CD4-positive, alpha-beta T cell treated with Interferon alpha-2 for 1 hour (primary cell): ENCODE results near the gene ATP11A.
"Not testable (repeated sequence)": the region's sequence is repeated elsewhere in the genome, so short reads cannot be mapped to it uniquely, and the experiment has no call there.

Experiments
- DNase-seq, 2 donors: peaks; one replicate each; pipeline ENCODE4 v3.0.0-alpha.2; 2020 to 2022

Gene ATP11A

GRCh38 chr13:112843392-112844111 is 153.7 kb downstream of the ATP11A start:
- no peak for DNase-seq

GRCh38 chr13:112844411-112844810 is 154.6 kb downstream of the ATP11A start:
- no peak for DNase-seq

GRCh38 chr13:112844879-112845278 is 155.0 kb downstream of the ATP11A start:
- DNase-seq = no peak

- no peak for DNase-seq
These were observed 155.8 kb downstream of the ATP11A start for GRCh38 chr13:112845511-112846144.

- no peak for DNase-seq
These were observed 156.7 kb downstream of the ATP11A start for GRCh38 chr13:112846411-112847115.

- no peak for DNase-seq
These were observed 159.7 kb downstream of the ATP11A start for GRCh38 chr13:112849500-112849899.

- no peak for DNase-seq
These were observed 160.4 kb downstream of the ATP11A start for GRCh38 chr13:112850273-112850672.

GRCh38 chr13:112851107-112852038 is 161.5 kb downstream of the ATP11A start:
- DNase-seq = no peak

GRCh38 chr13:112852392-112852791 is 162.6 kb downstream of the ATP11A start:
- no peak for DNase-seq

- no peak for DNase-seq
These were observed 163.0 kb downstream of the ATP11A start for GRCh38 chr13:112852808-112853207.

GRCh38 chr13:112854321-112854720 is 164.5 kb downstream of the ATP11A start:
- no peak for DNase-seq

GRCh38 chr13:112855859-112856258 is 166.0 kb downstream of the ATP11A start:
- no peak for DNase-seq

- DNase-seq = no peak
These were observed 168.2 kb downstream of the ATP11A start for GRCh38 chr13:112857914-112858490.

- DNase-seq = no peak
These were observed 169.4 kb downstream of the ATP11A start for GRCh38 chr13:112859128-112859816.

GRCh38 chr13:112859817-112860190 is 170.0 kb downstream of the ATP11A start:
- DNase-seq = no peak

GRCh38 chr13:112861876-112862615 is 172.2 kb downstream of the ATP11A start:
- DNase-seq = no peak

- DNase-seq = not testable (repeated sequence)
These were observed 173.5 kb downstream of the ATP11A start for GRCh38 chr13:112863356-112863755.

GRCh38 chr13:112865478-112865877 is 175.6 kb downstream of the ATP11A start:
- DNase-seq = not testable (repeated sequence)

- DNase-seq = no peak
These were observed 177.5 kb downstream of the ATP11A start for GRCh38 chr13:112867301-112867711.

- no peak for DNase-seq
These were observed 178.5 kb downstream of the ATP11A start for GRCh38 chr13:112868308-112868707.
